RWPE1 (cell line): ENCODE data around the gene RABL2B.

ENCODE experiments used
- CTCF ChIA-PET: fragments of 350-600 bp; sonication (Branson Sonifier 250); formaldehyde crosslinking; extraction: SDS; loops from one replicate; lab custom pipeline; 2021; lab: Yijun Ruan, JAX
- POLR2A ChIA-PET: fragments of 400-600 bp; formaldehyde crosslinking; extraction: SDS; loops from one replicate; lab custom pipeline; 2020; ENCODE audit warnings: antibody characterized with exemption; ENCODE audit not compliant: low non-redundant PET; lab: Yijun Ruan, JAX
- DNase-seq: peaks from one replicate; pipeline ENCODE4 v3.0.0; 2012; ENCODE audit warnings: low spot score
- H3K27ac ChIP-seq: fragments of 450-650 bp; 2 replicates; pipeline ENCODE4 v1.5.1; 2017
- CTCF ChIP-seq: fragments of 450-650 bp; conservative IDR thresholded peaks from 2 replicates; pipeline ENCODE4 v1.5.1; 2017; ENCODE audit warnings: low read depth, mild to moderate bottlenecking

Gene RABL2B

GRCh38 chr22:50733521-50734342 is 49.7 kb downstream of the RABL2B start:
- DNase-seq, result no peak
- no peak overlapping the region for H3K27ac ChIP-seq
- TF ChIP-seq CTCF, result no peak
- CTCF ChIA-PET, result no interaction called here
- POLR2A ChIA-PET, result no interaction called here

- TF ChIP-seq CTCF, result no peak
- DNase-seq, result no peak
- CTCF ChIA-PET, result no interaction called here
- H3K27ac ChIP-seq, result no peak overlapping the region
- POLR2A ChIA-PET, result no interaction called here
Measured at GRCh38 chr22:50732681-50733080, 50.8 kb downstream of the RABL2B start.

GRCh38 chr22:50731811-50732624 is 51.4 kb downstream of the RABL2B start:
- peak; percentile 40 for DNase-seq
- no peak overlapping the region for H3K27ac ChIP-seq
- ChIA-PET CTCF (interaction anchor here (1.0 kb wide), 1 partner anchor 10 kb away, joined by 4 read pairs; no protein-coding TSS in a partner anchor), POLR2A (no interaction called here)
- peak; percentile 85 for TF ChIP-seq CTCF

- ChIA-PET POLR2A (no interaction called here), CTCF (interaction anchor here (1.0 kb wide), 1 partner anchor 9 kb away, joined by 4 read pairs; no protein-coding TSS in a partner anchor)
- H3K27ac ChIP-seq, result no peak overlapping the region
- DNase-seq, result no peak
- TF ChIP-seq CTCF, result no peak
Measured at GRCh38 chr22:50730941-50731661, 52.3 kb downstream of the RABL2B start.

GRCh38 chr22:50730013-50730891 is 53.2 kb downstream of the RABL2B start:
- H3K27ac ChIP-seq, result no peak overlapping the region
- ChIA-PET POLR2A (no interaction called here), CTCF (no interaction called here)
- DNase-seq, result no peak
- TF ChIP-seq CTCF, result no peak
